GM18508 (cell line): ENCODE measurements around the gene ADAMTS4.

Source experiments
- ATAC-seq: cut with Tn5 transposase; IDR thresholded peaks from one replicate; pipeline ENCODE4 v1.9.1; 2021; ENCODE audit warnings: moderate number of reproducible peaks; ENCODE audit not compliant: insufficient read depth, unreplicated experiment

Gene ADAMTS4

GRCh38 chr1:161175771-161176453, 22.9 kb downstream of the ADAMTS4 start:
- no peak for ATAC-seq

DNA sequence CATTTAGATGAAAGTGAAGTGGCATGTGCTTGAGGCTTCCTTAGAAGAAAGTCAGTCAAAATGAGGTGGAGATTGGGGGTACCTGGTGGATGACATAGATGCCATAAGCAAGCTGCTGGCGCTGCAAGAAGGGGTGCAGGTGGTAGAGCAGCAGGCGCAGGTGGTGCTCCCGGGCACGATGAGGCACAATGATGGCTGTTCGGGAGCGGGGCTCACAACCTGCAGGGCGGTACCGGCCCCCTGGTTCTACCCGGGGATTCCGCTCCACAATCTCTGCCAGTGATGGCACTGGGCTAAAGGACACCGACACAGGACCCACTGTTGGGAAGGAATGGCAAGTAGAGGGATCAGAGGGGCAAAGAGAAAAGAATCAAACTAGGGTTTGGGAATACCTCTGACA, 23.9 kb downstream of the ADAMTS4 start:
- ATAC-seq: no peak

- no peak for ATAC-seq
Measured at GRCh38 chr1:161173711-161174110, 25.1 kb downstream of the ADAMTS4 start.

GRCh38 chr1:161172776-161173376, 26.0 kb downstream of the ADAMTS4 start:
- no peak for ATAC-seq

GRCh38 chr1:161172349-161172748, 26.5 kb downstream of the ADAMTS4 start:
- ATAC-seq: no peak

- no peak for ATAC-seq
Measured at GRCh38 chr1:161171696-161172095, 27.2 kb downstream of the ADAMTS4 start.

DNA sequence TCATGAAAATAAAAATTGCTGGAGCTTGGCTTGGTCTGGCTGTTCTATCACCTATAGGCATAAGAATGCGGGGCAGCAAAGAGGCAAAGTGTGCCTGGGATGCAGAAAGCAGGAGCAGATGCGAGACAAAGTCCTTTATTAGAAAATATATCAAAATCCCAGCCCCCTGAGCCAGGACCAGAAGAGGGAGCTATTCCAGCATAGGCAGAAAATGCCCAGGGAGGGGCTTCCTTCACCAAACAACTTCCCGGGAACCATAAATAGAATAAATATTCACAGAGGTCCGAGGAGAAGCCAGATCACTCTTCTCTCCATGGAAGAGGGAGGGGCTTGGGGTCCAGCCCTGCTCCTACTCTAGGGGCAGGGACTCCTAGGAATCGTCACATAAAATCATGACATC, 27.7 kb downstream of the ADAMTS4 start:
- ATAC-seq: no peak

DNA sequence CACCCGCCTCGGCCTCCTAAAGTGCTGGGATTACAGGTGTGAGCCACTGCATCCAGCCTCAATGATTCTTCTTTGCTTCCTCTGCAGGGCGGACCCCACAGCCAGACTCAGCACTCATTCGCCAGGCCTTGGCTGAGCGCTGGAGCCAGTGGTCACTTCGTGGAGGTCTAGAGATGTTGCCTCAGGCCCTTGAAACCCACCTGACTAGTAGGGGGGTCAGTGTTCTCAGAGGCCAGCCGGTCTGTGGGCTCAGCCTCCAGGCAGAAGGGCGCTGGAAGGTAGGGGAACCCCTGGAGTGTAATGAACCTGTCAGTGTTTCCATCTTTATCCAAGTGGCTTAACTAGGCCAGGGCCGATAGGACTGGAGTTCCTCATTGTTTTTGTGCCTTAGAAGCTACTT, 29.9 kb downstream of the ADAMTS4 start:
- ATAC-seq: no peak

GRCh38 chr1:161166669-161167548, 31.9 kb downstream of the ADAMTS4 start:
- no peak for ATAC-seq

GRCh38 chr1:161165742-161166668, 32.8 kb downstream of the ADAMTS4 start, which contains the start of gene PPOX:
TSS of gene PPOX (plus strand) at chr1:161166426. CDS start at chr1:161166848, 422 bp downstream.
- ATAC-seq: peak; percentile 84

DNA sequence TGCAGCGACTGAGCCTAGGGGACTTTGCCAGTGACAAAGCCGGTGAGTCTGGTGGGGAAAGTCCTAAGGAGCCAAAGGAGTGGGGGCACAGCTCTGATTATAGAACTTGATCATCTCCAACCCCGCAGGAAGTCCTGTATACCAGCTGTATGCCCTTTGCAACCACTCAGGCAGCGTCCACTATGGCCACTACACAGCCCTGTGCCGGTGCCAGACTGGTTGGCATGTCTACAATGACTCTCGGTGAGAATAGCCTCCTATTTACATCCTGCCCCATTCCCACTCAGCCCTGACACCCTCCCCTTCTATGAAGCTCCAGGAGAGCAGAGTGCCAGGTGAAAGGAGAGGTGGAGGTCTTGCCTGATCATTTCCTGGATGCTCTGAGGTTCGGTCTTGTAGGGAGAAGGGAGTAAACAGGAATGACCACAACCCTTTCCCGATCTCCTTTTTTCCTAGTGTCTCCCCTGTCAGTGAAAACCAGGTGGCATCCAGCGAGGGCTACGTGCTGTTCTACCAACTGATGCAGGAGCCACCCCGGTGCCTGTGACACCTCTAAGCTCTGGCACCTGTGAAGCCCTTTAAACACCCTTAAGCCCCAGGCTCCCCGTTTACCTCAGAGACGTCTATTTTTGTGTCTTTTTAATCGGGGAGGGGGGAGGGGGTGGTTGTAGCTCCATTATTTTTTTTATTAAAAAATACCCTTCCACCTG, 33.8 kb downstream of the ADAMTS4 start:
- ATAC-seq: no peak

DNA sequence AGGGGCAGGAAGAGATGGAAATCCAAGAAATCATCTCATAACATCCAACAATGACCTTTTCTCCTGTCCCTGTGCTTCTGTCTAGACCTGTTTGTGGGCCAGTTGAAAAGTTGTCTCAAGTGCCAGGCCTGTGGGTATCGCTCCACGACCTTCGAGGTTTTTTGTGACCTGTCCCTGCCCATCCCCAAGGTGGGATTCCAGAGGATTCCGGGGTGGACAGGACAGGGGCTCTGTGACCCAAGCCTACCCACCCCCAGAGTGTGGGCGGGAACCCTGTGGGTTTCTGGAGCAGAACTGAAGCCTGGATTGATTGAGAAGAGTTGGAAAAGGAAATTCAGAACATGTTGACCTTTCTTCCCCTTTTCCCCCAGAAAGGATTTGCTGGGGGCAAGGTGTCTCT, 35.1 kb downstream of the ADAMTS4 start:
- no peak for ATAC-seq

DNA sequence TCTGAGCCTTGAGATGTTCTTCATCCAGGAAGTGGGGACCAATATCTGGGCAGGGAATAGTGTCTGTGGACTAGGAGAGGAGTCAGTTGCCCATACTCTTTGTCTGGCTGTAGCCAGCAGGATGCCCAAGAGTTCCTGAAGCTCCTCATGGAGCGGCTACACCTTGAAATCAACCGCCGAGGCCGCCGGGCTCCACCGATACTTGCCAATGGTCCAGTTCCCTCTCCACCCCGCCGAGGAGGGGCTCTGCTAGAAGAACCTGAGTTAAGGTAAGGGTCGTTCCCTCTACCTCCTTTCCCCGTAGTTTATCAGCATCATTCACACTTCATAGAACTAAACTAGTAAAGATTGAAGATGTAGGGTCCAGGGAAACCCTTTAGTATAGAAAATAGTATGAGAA, 36.0 kb downstream of the ADAMTS4 start:
- no peak for ATAC-seq

GRCh38 chr1:161162052-161162451, 36.8 kb downstream of the ADAMTS4 start:
- ATAC-seq: no peak

- no peak for ATAC-seq
Measured at GRCh38 chr1:161161652-161162051, 37.2 kb downstream of the ADAMTS4 start.

GRCh38 chr1:161160671-161161145, 38.1 kb downstream of the ADAMTS4 start:
- ATAC-seq: no peak

- ATAC-seq: no peak
Measured at GRCh38 chr1:161159913-161160243, 39.0 kb downstream of the ADAMTS4 start.

DNA sequence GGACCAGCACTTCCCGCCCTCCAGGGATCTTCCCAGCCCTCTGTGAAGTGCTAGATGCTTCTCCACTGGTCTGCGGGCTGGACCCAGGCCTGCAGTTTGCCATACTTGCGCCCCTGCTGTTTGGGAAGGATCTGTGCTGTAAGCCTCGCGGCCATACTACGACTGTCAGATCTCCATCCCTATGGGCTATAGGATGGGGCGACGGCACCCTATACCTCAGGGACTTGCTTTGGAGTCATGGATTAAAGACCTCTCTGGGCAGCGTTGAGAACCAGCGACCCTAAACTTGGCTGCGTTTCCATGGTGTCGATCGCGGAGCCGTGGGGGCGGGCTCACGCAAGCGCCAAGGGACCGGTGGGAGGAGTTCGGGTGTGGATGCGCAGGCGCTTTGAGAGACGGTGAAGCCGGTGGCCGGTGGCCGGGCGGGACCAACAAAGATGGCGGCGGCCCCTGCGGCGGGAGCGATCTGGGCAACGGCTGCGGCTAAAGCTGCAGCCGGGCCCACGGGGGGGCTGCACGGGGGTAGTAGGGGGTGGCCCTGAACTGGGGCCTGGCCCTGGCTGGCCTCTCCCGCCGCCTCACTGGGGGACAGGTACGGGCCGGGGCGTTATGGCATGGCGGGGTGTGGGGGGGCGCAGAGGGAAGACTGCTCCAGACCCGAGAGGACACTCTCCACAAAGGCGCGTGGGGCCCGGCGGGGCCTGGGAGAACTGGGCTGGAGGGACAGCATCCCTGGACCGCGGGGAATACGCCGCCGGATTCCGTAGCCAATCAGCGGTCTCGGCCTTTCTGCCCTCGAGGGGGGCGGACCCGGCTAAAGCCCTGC, 39.6 kb downstream of the ADAMTS4 start, which contains the start of gene USP21:
TSS of gene USP21 (plus strand) at position 414 of the 826 bp plus-strand sequence. CDS start 1,141 bp downstream, outside the sequence.
- ATAC-seq: peak; percentile 44
